H1 (cell line): ENCODE measurements around the gene NFE2L2. TPM values are rescaled to one million over a fixed set of nuclear protein-coding genes. Genes with fewer than 3 reads are reported as not detected.
"Not testable (repeated sequence)": the region's sequence is repeated elsewhere in the genome, so short reads cannot be mapped to it uniquely, and the experiment has no call there.

ENCODE experiments used
- CTCF ChIA-PET: fragments of 300-600 bp; sonication (Branson Sonifier 250); formaldehyde crosslinking; loops from one replicate; lab custom pipeline; 2021; ENCODE audit not compliant: partially characterized antibody; lab: Charles Lee
- POLR2A ChIA-PET: fragments of 300-600 bp; sonication (Branson Sonifier 250); formaldehyde crosslinking; loops from one replicate; lab custom pipeline; 2021; ENCODE audit warnings: inconsistent platforms; ENCODE audit not compliant: partially characterized antibody; lab: Charles Lee
- DNase-seq, 2 experiments: peaks; one replicate each; pipeline versions ENCODE4 v3.0.0 to v3.0.0-alpha.2; 2010 to 2022; ENCODE audit warnings: low spot score in 2 of 2, low read depth in 1 of 2, mixed read lengths in 1 of 2
- FAIRE-seq: peaks from 2 replicates; lab custom pipeline; 2011; peaks lifted over from hg19 to GRCh38; lab: Jason Lieb, UNC
- H2AFZ ChIP-seq: 2 replicates; pipeline ENCODE4 v1.8.1; 2012; ENCODE audit warnings: low read length, inconsistent platforms
- H2AK5ac ChIP-seq: 2 replicates; pipeline ENCODE4 v1.6.1; 2013; ENCODE audit warnings: low read depth, low read length
- H2BK120ac ChIP-seq: replicated peaks from 2 replicates; pipeline ENCODE3; 2013; ENCODE audit warnings: low read depth, low read length, inconsistent platforms
- H2BK12ac ChIP-seq: 2 replicates; pipeline ENCODE4 v1.6.1; 2013; ENCODE audit warnings: low read depth, low read length
- H2BK15ac ChIP-seq: 2 replicates; pipeline ENCODE4 v1.6.1; 2013; ENCODE audit warnings: low read length
- H2BK20ac ChIP-seq: 2 replicates; pipeline ENCODE4 v1.6.1; 2013; ENCODE audit warnings: low read length
- H2BK5ac ChIP-seq: 2 replicates; pipeline ENCODE4 v1.6.1; 2013; ENCODE audit warnings: low read depth, low read length
- H3K14ac ChIP-seq: 2 replicates; pipeline ENCODE4 v1.6.1; 2013; ENCODE audit warnings: inconsistent platforms; ENCODE audit not compliant: insufficient read length
- H3K18ac ChIP-seq: 2 replicates; pipeline ENCODE4 v1.6.1; 2013; ENCODE audit warnings: low read length; ENCODE audit errors: extremely low read depth
- H3K23ac ChIP-seq: 2 replicates; pipeline ENCODE4 v1.6.1; 2013; ENCODE audit warnings: inconsistent platforms; ENCODE audit not compliant: insufficient read length
- H3K23me2 ChIP-seq: 2 replicates; pipeline ENCODE4 v1.6.1; 2013; ENCODE audit warnings: low read depth, low read length
- H3K27ac ChIP-seq: 2 replicates; pipeline ENCODE4 v1.6.1; 2011; ENCODE audit warnings: low read depth, low read length, inconsistent platforms
- H3K27me3 ChIP-seq, 4 experiments: replicated peaks in 1 of 4; 1 replicate in 1 of 4; 2 replicates in 3 of 4; pipeline versions ENCODE4 v1.6.1 to v1.8.1; 2011 to 2013; ENCODE audit warnings: low read length in 3 of 4, mild to moderate bottlenecking in 3 of 4, inconsistent platforms in 2 of 4, mixed read lengths in 2 of 4, moderate library complexity in 1 of 4; ENCODE audit not compliant: control insufficient read depth in 3 of 4, insufficient read depth in 3 of 4; ENCODE audit errors: extremely low read depth in 1 of 4
- H3K36me3 ChIP-seq, 4 experiments: 2 replicates each; pipeline versions ENCODE4 v1.6.1 to v1.8.1; 2011 to 2013; ENCODE audit warnings: mild to moderate bottlenecking in 4 of 4, low read length in 3 of 4, moderate library complexity in 2 of 4, control low read depth in 1 of 4, inconsistent platforms in 1 of 4; ENCODE audit not compliant: insufficient read depth in 4 of 4, control insufficient read depth in 2 of 4
- H3K4ac ChIP-seq: replicated peaks from 2 replicates; pipeline ENCODE3; 2013; ENCODE audit warnings: low read length, low read depth, mixed read lengths, inconsistent platforms; ENCODE audit not compliant: insufficient read length
- H3K4me1 ChIP-seq, 4 experiments: replicated peaks in 1 of 4; 1 replicate in 1 of 4; 2 replicates in 3 of 4; pipeline versions ENCODE4 v1.6.1 to v1.8.1; 2011 to 2013; ENCODE audit warnings: low read length in 3 of 4, inconsistent platforms in 2 of 4, mixed read lengths in 1 of 4; ENCODE audit not compliant: insufficient read depth in 4 of 4, control insufficient read depth in 3 of 4
- H3K4me2 ChIP-seq, 2 experiments: 2 replicates each; pipeline versions ENCODE4 v1.6.1 to v1.8.1; 2011 to 2013; ENCODE audit warnings: low read depth in 2 of 2, low read length in 2 of 2, control low read depth in 1 of 2, inconsistent platforms in 1 of 2, mild to moderate bottlenecking in 1 of 2; ENCODE audit not compliant: insufficient read depth in 1 of 2
- H3K4me3 ChIP-seq, 4 experiments: fragments of 200-600, 300-600 bp in 1 of 4; sonication (generic), shearing (Covaris generic), sonication (Bioruptor Twin) in 1 of 4; 2 replicates each; pipeline versions ENCODE4 v1.5.1 to v1.8.1; 2011 to 2016; ENCODE audit warnings: low read length in 4 of 4, low read depth in 3 of 4, control low read depth in 2 of 4, inconsistent platforms in 2 of 4, mild to moderate bottlenecking in 2 of 4, mixed read lengths in 1 of 4, moderate library complexity in 1 of 4; ENCODE audit not compliant: insufficient read depth in 2 of 4; ENCODE audit errors: extremely low read depth in 1 of 4
- H3K56ac ChIP-seq: replicated peaks from 2 replicates; pipeline ENCODE3; 2013; ENCODE audit warnings: low read depth, mild to moderate bottlenecking, mixed read lengths, low read length, inconsistent platforms; ENCODE audit not compliant: insufficient read length
- H3K79me1 ChIP-seq: 2 replicates; pipeline ENCODE4 v1.6.1; 2013; ENCODE audit warnings: low read depth, low read length, control low read depth
- H3K79me2 ChIP-seq, 2 experiments: 2 replicates each; pipeline versions ENCODE4 v1.6.1 to v1.8.1; 2012 to 2013; ENCODE audit warnings: low read length in 2 of 2, mild to moderate bottlenecking in 2 of 2, inconsistent platforms in 1 of 2; ENCODE audit not compliant: insufficient read depth in 2 of 2, control insufficient read depth in 1 of 2
- H3K9ac ChIP-seq, 4 experiments: replicated peaks in 1 of 4; 1 replicate in 1 of 4; 2 replicates in 3 of 4; pipeline versions ENCODE4 v1.6.1 to v1.8.1; 2011 to 2013; ENCODE audit warnings: low read depth in 3 of 4, low read length in 3 of 4, control low read depth in 2 of 4, mild to moderate bottlenecking in 2 of 4, moderate library complexity in 2 of 4, inconsistent platforms in 1 of 4; ENCODE audit errors: extremely low read depth in 1 of 4
- H3K9me3 ChIP-seq, 2 experiments: 2 replicates each; pipeline versions ENCODE4 v1.6.1 to v1.8.1; 2012 to 2013; ENCODE audit warnings: mild to moderate bottlenecking in 2 of 2, moderate library complexity in 2 of 2, control low read depth in 1 of 2, inconsistent platforms in 1 of 2, low read depth in 1 of 2, low read length in 1 of 2, mixed read lengths in 1 of 2; ENCODE audit not compliant: insufficient read depth in 2 of 2
- H4K20me1 ChIP-seq, 2 experiments: replicated peaks in 1 of 2; 2 replicates each; pipeline versions ENCODE3 to v1.8.1; 2011 to 2013; ENCODE audit warnings: inconsistent platforms in 2 of 2, low read length in 2 of 2, mild to moderate bottlenecking in 1 of 2; ENCODE audit not compliant: insufficient read depth in 2 of 2, control insufficient read depth in 1 of 2
- H4K5ac ChIP-seq: 2 replicates; pipeline ENCODE4 v1.6.1; 2013; ENCODE audit warnings: low read length, low read depth, mixed read lengths, inconsistent platforms; ENCODE audit not compliant: insufficient read length
- H4K8ac ChIP-seq: 2 replicates; pipeline ENCODE4 v1.8.0; 2013; ENCODE audit warnings: mild to moderate bottlenecking, moderate library complexity, low read length, inconsistent platforms; ENCODE audit not compliant: insufficient read depth; ENCODE audit errors: extremely low read depth
- H4K91ac ChIP-seq: replicated peaks from 2 replicates; pipeline ENCODE3; 2013; ENCODE audit warnings: low read length, mixed read lengths, inconsistent platforms; ENCODE audit not compliant: insufficient read length
- whole genome bisulfite sequencing, 2 experiments: shearing (Covaris generic) in 1 of 2; methylation state at CpG; one replicate each; pipeline versions ENCODE4 v1.1.6 to v1.1.7; 2013 to 2015; ENCODE audit warnings: low lambda C conversion rate in 2 of 2, mixed read lengths in 2 of 2, inconsistent platforms in 1 of 2, low coverage in 1 of 2, missing lambda C conversion rate in 1 of 2; ENCODE audit not compliant: insufficient replicate concordance in 2 of 2, insufficient coverage in 1 of 2, insufficient read length in 1 of 2; ENCODE audit errors: extremely low coverage in 1 of 2, missing lambda C conversion rate in 1 of 2; 5-methylcytosine and 5-hydroxymethylcytosine counted together
- polyA plus RNA-seq, 7 experiments: library from polyadenylated mRNA; depleted of rRNA in 3 of 7; stranded (reverse) in 5 of 7; unstranded in 2 of 7; fragments of >200 nt in 5 of 7; fragments of 200-250 nt in 2 of 7; gene quantifications; 1 replicate in 5 of 7; 2 replicates in 1 of 7; 4 replicates in 1 of 7; pipeline versions ENCODE4 v1.2.1 to v1.2.3, GENCODE V29; 2011 to 2013; ENCODE audit warnings: missing spikeins in 2 of 7, mixed read lengths in 2 of 7
- total RNA-seq: library from RNA; stranded (reverse); fragmentation: NEBNext Ultra II Directional; extraction: Animal tissue kit (Norgen Biotek cat#: 25700); gene quantifications from 2 replicates; pipeline ENCODE4 v1.2.1, GENCODE V29; 2021

The NFE2L2 gene
- total and polyA plus RNA-seq, 2 of the 8 experiments (the other 6 are each of a cell fraction or from before 2014, with no cell fraction given): 33.2 to 34.5 TPM

- H2AK5ac ChIP-seq, H4K5ac ChIP-seq, H2BK15ac ChIP-seq, H3K18ac ChIP-seq, H3K4ac ChIP-seq, H3K23me2 ChIP-seq, H2BK5ac ChIP-seq, H4K20me1 ChIP-seq, H4K91ac ChIP-seq, H2AFZ ChIP-seq, DNase-seq, H3K27me3 ChIP-seq, H3K9ac ChIP-seq, H3K4me2 ChIP-seq, H3K14ac ChIP-seq, H3K27ac ChIP-seq, H2BK20ac ChIP-seq, H2BK12ac ChIP-seq, H3K36me3 ChIP-seq, H3K56ac ChIP-seq, FAIRE-seq, H3K4me1 ChIP-seq, H2BK120ac ChIP-seq, H3K23ac ChIP-seq, H3K79me1 ChIP-seq, H3K9me3 ChIP-seq, H3K4me3 ChIP-seq, H4K8ac ChIP-seq: not testable (repeated sequence)
- 91% methylated on average over 2 of the region's 2 CpGs; no CpG with 5 or more reads in 1 of the 2 experiments for WGBS, 2 experiments
- H3K79me2 ChIP-seq: peaks cover 6 to 91% of the 10 kb centered on the region in 2 experiments
- POLR2A ChIA-PET: interaction anchor here (1.2 to 10.4 kb wide), 9 partner anchors 10 to 34 kb away, joined by 5 to 74 read pairs (median 7); partner anchors contain the start of genes HNRNPA3 and NFE2L2
- CTCF ChIA-PET: interaction anchor here (0.8 to 2.3 kb wide), 5 partner anchors 8 to 82 kb away, joined by 3 to 10 read pairs (median 4); partner anchors contain the start of gene NFE2L2
These were observed 17.9 kb downstream of the NFE2L2 start for GRCh38 chr2:177246523-177247030.
